Activated naive CD4-positive, alpha-beta T cell treated with anti-CD3 and anti-CD28 coated beads for 36 hours (primary cell): ENCODE measurements around the gene PPM1E. TPM values are rescaled to one million over a fixed set of nuclear protein-coding genes. Genes with fewer than 3 reads are reported as not detected.

Experiments
- CTCF ChIA-PET: fragments of 350-600 bp; sonication (Branson Sonifier 250); formaldehyde crosslinking; loops from one replicate; lab custom pipeline; 2021; ENCODE audit warnings: antibody characterized with exemption; lab: Charles Lee
- DNase-seq: peaks from one replicate; pipeline ENCODE4 v3.0.0-alpha.2; 2020
- H3K27ac Mint-ChIP-seq: one replicate; pipeline ENCODE4 v1.8.0; 2021; ENCODE audit warnings: mild to moderate bottlenecking, mixed read lengths
- H3K27me3 Mint-ChIP-seq: one replicate; pipeline ENCODE4 v1.8.0; 2021; ENCODE audit warnings: low read depth, mixed read lengths
- H3K36me3 Mint-ChIP-seq: one replicate; pipeline ENCODE4 v1.8.0; 2021; ENCODE audit warnings: low read depth, mixed read lengths
- H3K4me1 Mint-ChIP-seq: one replicate; pipeline ENCODE4 v1.8.0; 2021; ENCODE audit warnings: low read depth, mixed read lengths
- H3K4me3 Mint-ChIP-seq: one replicate; pipeline ENCODE4 v1.8.0; 2021; ENCODE audit warnings: mild to moderate bottlenecking, moderate library complexity, mixed read lengths
- H3K9me3 Mint-ChIP-seq: one replicate; pipeline ENCODE4 v1.8.0; 2021; ENCODE audit warnings: mixed read lengths
- intact Hi-C: fragments of 100-400 bp; cut with micrococcal nuclease; formaldehyde crosslinking; loops from one replicate; pipeline ENCODE4 v1.15.1; 2023
- total RNA-seq, 2 experiments: library from RNA; stranded (reverse); gene quantifications; one replicate each; pipeline ENCODE4 v1.2.3, GENCODE V29; 2021

Gene PPM1E
- total RNA-seq, 2 experiments from 2014 or later: 0.05 TPM; not detected in 1

- Mint-ChIP-seq H3K4me3 (no peak overlapping the region), H3K4me1 (peaks cover 14% of the 10 kb centered on the region), H3K9me3 (no peaks in the 10 kb centered on the region), H3K27ac (no peak overlapping the region), H3K36me3 (peaks cover 2% of the 10 kb centered on the region), H3K27me3 (no peaks in the 10 kb centered on the region)
- CTCF ChIA-PET: no interaction called here
- intact Hi-C loops: no loop called here
- DNase-seq: no peak
Observed at GRCh38 chr17:58993311-58993710, 237.7 kb downstream of the PPM1E start.

DNA sequence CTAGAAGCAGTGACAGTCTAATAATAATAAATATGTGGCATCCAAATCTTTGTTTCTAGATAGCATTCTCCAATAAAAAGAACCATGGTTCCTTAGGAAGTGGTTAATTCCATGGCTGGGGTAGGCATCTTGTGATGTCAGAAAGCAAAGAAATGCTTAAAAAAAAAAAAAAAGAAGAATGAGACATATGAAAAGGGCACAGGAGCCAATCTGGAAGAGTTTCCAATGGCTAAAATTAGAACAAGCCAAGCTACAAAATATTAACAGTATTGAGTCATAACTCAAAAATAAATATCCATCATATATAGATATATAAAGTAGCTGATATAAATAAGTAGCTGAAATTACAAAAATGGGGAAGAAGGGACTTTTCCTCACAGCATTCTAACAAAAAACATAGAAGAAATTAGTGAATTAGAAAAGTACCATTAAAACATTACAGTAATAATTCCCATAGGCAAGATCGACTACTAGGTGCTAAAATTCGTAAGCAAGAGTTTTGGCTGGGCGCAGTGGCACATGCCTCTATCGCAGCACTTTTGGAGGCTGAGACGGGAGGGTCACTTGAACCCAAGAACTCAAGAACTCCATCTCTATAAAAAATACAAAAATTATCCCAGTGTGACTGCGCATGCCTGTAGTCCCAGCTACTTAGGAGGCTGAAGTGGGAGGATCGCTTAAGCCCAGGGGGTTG lies 239.7 kb downstream of the PPM1E start:
- no peak overlapping the region for H3K4me3 Mint-ChIP-seq
- CTCF ChIA-PET: no interaction called here
- intact Hi-C loops: no loop called here
- H3K4me1 Mint-ChIP-seq: peaks cover 23% of the 10 kb centered on the region
- H3K27ac Mint-ChIP-seq: no peak overlapping the region
- no peaks in the 10 kb centered on the region for H3K27me3 Mint-ChIP-seq
- H3K36me3 Mint-ChIP-seq: peaks cover 15% of the 10 kb centered on the region
- no peaks in the 10 kb centered on the region for H3K9me3 Mint-ChIP-seq
- DNase-seq: no peak

- no peaks in the 10 kb centered on the region for H3K9me3 Mint-ChIP-seq
- intact Hi-C loops: no loop called here
- peaks cover 32% of the 10 kb centered on the region for H3K4me1 Mint-ChIP-seq
- no peak for DNase-seq
- CTCF ChIA-PET: no interaction called here
- H3K4me3 Mint-ChIP-seq: no peak overlapping the region
- peaks cover 19% of the 10 kb centered on the region for H3K36me3 Mint-ChIP-seq
- H3K27ac Mint-ChIP-seq: no peak overlapping the region
- H3K27me3 Mint-ChIP-seq: no peaks in the 10 kb centered on the region
Observed at GRCh38 chr17:58996968-58997367, 241.3 kb downstream of the PPM1E start.

- no peaks in the 10 kb centered on the region for H3K27me3 Mint-ChIP-seq
- H3K9me3 Mint-ChIP-seq: no peaks in the 10 kb centered on the region
- intact Hi-C loops: no loop called here
- DNase-seq: no peak
- H3K4me3 Mint-ChIP-seq: no peak overlapping the region
- H3K36me3 Mint-ChIP-seq: peaks cover 19% of the 10 kb centered on the region
- CTCF ChIA-PET: no interaction called here
- H3K27ac Mint-ChIP-seq: no peak overlapping the region
- H3K4me1 Mint-ChIP-seq: peaks cover 37% of the 10 kb centered on the region
Observed at GRCh38 chr17:58997756-58998553, 242.3 kb downstream of the PPM1E start.

DNA sequence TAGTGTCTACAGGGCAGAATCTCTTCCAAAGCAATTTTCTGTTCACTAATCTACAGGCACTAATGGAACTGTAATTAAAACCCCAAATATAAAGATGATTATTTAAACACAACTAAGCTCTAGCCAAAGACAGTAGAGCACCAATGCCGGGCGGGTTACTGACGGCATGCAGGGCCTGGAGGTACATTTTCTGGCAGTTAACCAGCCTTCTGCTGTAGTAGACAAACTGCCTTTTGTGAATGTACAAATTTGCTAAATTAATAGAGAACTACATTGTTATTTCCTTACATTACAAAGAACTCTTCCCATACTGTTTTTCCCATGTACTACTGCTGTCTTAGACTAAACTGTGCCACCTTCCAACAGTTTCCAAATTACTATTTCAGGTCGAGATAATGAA lies 243.2 kb downstream of the PPM1E start:
- Mint-ChIP-seq H3K27me3 (no peaks in the 10 kb centered on the region), H3K9me3 (no peaks in the 10 kb centered on the region), H3K27ac (no peak overlapping the region), H3K4me3 (no peak overlapping the region), H3K4me1 (peaks cover 35% of the 10 kb centered on the region), H3K36me3 (peaks cover 19% of the 10 kb centered on the region)
- DNase-seq: no peak
- intact Hi-C loops: no loop called here
- CTCF ChIA-PET: no interaction called here

DNA sequence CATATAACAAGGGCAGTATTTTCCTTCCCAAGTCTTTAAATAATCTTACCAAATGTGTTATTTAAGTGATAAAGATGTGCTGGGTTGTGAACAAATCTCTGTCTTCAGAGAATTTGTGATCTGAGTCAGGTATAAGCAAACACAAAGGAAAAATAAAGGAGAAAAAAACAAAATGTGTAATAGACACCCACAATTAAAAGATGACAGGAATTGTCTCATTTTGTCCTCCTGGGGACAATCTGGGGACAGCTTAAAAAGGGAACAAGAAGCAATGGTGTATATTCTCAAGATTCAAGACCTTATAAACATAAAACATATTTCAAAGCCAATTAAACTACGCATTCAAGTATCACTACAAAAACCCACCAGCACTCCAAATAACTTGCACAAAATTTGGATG lies 243.8 kb downstream of the PPM1E start:
- CTCF ChIA-PET: no interaction called here
- Mint-ChIP-seq H3K4me3 (no peak overlapping the region), H3K9me3 (no peaks in the 10 kb centered on the region), H3K27ac (no peak overlapping the region), H3K4me1 (peaks cover 35% of the 10 kb centered on the region), H3K36me3 (peaks cover 19% of the 10 kb centered on the region), H3K27me3 (no peaks in the 10 kb centered on the region)
- intact Hi-C loops: no loop called here
- DNase-seq: no peak

DNA sequence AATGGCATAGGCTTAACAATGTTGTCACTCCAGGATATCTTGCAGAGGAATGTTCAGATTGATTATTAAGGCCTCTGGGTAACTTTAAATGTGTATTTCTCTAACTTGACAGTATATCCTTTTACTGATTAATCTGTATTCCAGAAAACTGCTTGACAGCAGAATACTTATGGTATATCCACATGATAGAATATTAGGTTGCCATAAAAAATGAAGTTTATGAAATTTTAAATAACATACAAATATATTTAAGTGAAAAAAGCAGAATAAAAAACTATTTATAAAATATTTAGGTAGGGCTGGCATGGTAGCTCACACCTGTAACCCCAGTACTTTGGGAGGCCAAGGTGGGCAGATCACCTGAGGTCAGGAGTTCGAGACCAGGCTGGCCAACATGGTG lies 244.4 kb downstream of the PPM1E start:
- no peaks in the 10 kb centered on the region for H3K27me3 Mint-ChIP-seq
- intact Hi-C loops: loop anchor here (2.0 kb wide), 2 partner anchors 13 to 297 kb away; no protein-coding TSS in a partner anchor
- no peak overlapping the region for H3K27ac Mint-ChIP-seq
- H3K36me3 Mint-ChIP-seq: peaks cover 19% of the 10 kb centered on the region
- H3K4me3 Mint-ChIP-seq: no peak overlapping the region
- no peak for DNase-seq
- CTCF ChIA-PET: interaction anchor here (0.6 kb wide), 1 partner anchor 331 kb away, joined by 4 read pairs; no protein-coding TSS in a partner anchor
- H3K9me3 Mint-ChIP-seq: no peaks in the 10 kb centered on the region
- peaks cover 38% of the 10 kb centered on the region for H3K4me1 Mint-ChIP-seq

GRCh38 chr17:59001158-59001814 lies 245.6 kb downstream of the PPM1E start:
- DNase-seq: peak; percentile 91
- H3K4me1 Mint-ChIP-seq: peaks cover 38% of the 10 kb centered on the region
- no peaks in the 10 kb centered on the region for H3K9me3 Mint-ChIP-seq
- peaks cover 19% of the 10 kb centered on the region for H3K36me3 Mint-ChIP-seq
- CTCF ChIA-PET: interaction anchor here (0.6 to 2.7 kb wide), 3 partner anchors 291 to 534 kb away, joined by 3 to 15 read pairs (median 3); no protein-coding TSS in a partner anchor
- H3K27ac Mint-ChIP-seq: peak overlapping the region; percentile 89
- H3K27me3 Mint-ChIP-seq: no peaks in the 10 kb centered on the region
- intact Hi-C loops: loop anchor here (1.0 to 2.0 kb wide), 6 partner anchors 14 to 483 kb away; partner anchors contain the start of genes PRR11, SKA2 and TRIM37
- H3K4me3 Mint-ChIP-seq: peak overlapping the region; percentile 71

- Mint-ChIP-seq H3K27ac (no peak overlapping the region), H3K36me3 (peaks cover 19% of the 10 kb centered on the region), H3K4me1 (peaks cover 38% of the 10 kb centered on the region), H3K27me3 (no peaks in the 10 kb centered on the region), H3K4me3 (no peak overlapping the region), H3K9me3 (no peaks in the 10 kb centered on the region)
- no peak for DNase-seq
- intact Hi-C loops: no loop called here
- CTCF ChIA-PET: interaction anchor here (0.7 to 2.7 kb wide), 2 partner anchors 291 to 369 kb away, joined by 3 to 15 read pairs; no protein-coding TSS in a partner anchor
Observed at GRCh38 chr17:59002126-59002525, 246.5 kb downstream of the PPM1E start.

DNA sequence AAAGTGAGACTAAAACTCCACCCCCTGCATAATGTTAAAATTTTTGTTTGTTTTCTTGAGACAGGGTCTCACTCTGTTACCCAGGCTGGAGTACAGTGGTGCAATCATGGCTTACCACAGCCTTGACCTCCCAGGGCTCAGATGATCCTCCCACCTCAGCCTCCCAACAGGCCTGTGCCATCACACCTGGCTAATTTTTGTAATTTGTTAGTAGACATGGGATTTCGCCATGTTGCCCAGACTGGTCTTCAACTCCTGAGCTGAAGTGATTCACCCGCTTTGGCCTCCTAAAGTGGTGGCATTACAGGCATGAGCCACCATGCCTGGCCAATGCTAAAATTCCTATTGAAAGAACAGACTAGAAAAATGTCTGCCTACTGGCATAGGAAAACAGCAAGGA lies 247.2 kb downstream of the PPM1E start:
- H3K9me3 Mint-ChIP-seq: no peaks in the 10 kb centered on the region
- intact Hi-C loops: no loop called here

GRCh38 chr17:59003860-59004259 lies 248.2 kb downstream of the PPM1E start:
- Mint-ChIP-seq H3K4me1 (peaks cover 30% of the 10 kb centered on the region), H3K27ac (no peak overlapping the region), H3K27me3 (no peaks in the 10 kb centered on the region), H3K36me3 (peaks cover 11% of the 10 kb centered on the region), H3K4me3 (no peak overlapping the region), H3K9me3 (no peaks in the 10 kb centered on the region)
- CTCF ChIA-PET: interaction anchor here (0.6 to 2.7 kb wide), 8 partner anchors 44 to 814 kb away, joined by 3 to 15 read pairs (median 3); no protein-coding TSS in a partner anchor
- no peak for DNase-seq
- intact Hi-C loops: loop anchor here (2.0 kb wide), 1 partner anchor 129 kb away; no protein-coding TSS in a partner anchor

More for the DNA sequence above, 247.2 kb downstream of the PPM1E start:
- no peak for DNase-seq
- Mint-ChIP-seq H3K27ac (no peak overlapping the region), H3K36me3 (peaks cover 17% of the 10 kb centered on the region), H3K27me3 (no peaks in the 10 kb centered on the region), H3K4me1 (peaks cover 38% of the 10 kb centered on the region), H3K4me3 (no peak overlapping the region)
- CTCF ChIA-PET: interaction anchor here (0.9 to 2.7 kb wide), 4 partner anchors 22 to 372 kb away, joined by 3 to 15 read pairs (median 4); no protein-coding TSS in a partner anchor
